HEK293 (cell line): ENCODE data around the gene PEX5L.

Source experiments
- CTCF ChIA-PET: fragments of 350-600 bp; formaldehyde crosslinking; extraction: SDS; loops from one replicate; lab custom pipeline; 2021; ENCODE audit warnings: antibody characterized with exemption; lab: Yijun Ruan, JAX
- POLR2A ChIA-PET: fragments of 300-600 bp; formaldehyde crosslinking; extraction: SDS; loops from one replicate; lab custom pipeline; 2020; ENCODE audit warnings: antibody characterized with exemption, inconsistent platforms; lab: Yijun Ruan, JAX
- H3K27ac ChIP-seq: fragments of 200-500 bp; sonication (Bioruptor generic); 2 replicates; pipeline ENCODE4 v1.5.1; 2014; ENCODE audit warnings: low read depth, low read length, control low read depth, inconsistent platforms; ENCODE audit errors: extremely low read depth
- H3K36me3 ChIP-seq, 2 experiments: fragments of 200-500 bp in 1 of 2; sonication (Bioruptor generic) in 1 of 2; 1 replicate in 1 of 2; 2 replicates in 1 of 2; pipeline ENCODE4 v1.5.1; 2014 to 2017; ENCODE audit warnings: inconsistent platforms in 2 of 2, low read length in 2 of 2; ENCODE audit not compliant: control insufficient read depth in 2 of 2, insufficient read depth in 1 of 2
- H3K4me1 ChIP-seq: fragments of 200-500 bp; sonication (Bioruptor generic); 2 replicates; pipeline ENCODE4 v1.5.1; 2014; ENCODE audit warnings: mild to moderate bottlenecking, low read length, inconsistent platforms; ENCODE audit not compliant: control insufficient read depth, insufficient read depth
- H3K4me3 ChIP-seq: 2 replicates; pipeline ENCODE4 v1.5.1; 2011; ENCODE audit warnings: low read depth, mild to moderate bottlenecking, control low read depth, low read length, moderate library complexity
- H3K9me3 ChIP-seq: fragments of 200-500 bp; sonication (Bioruptor generic); 2 replicates; pipeline ENCODE4 v1.5.1; 2014; ENCODE audit warnings: low read depth, low read length, inconsistent platforms; ENCODE audit not compliant: control insufficient read depth, insufficient read depth
- GLI2 ChIP-seq: fragments of 450-650 bp; formaldehyde crosslinking; IDR thresholded peaks from 2 replicates; pipeline ENCODE4; 2017; ENCODE audit warnings: missing biosample characterization, missing genetic modification characterization, low read depth, borderline replicate concordance
- HOXC10 ChIP-seq: sonication (generic); formaldehyde crosslinking; IDR thresholded peaks from 2 replicates; pipeline ENCODE4 v1.8.1; 2023; ENCODE audit warnings: mild to moderate bottlenecking, missing genetic modification reagents
- KLF16 ChIP-seq: fragments of 450-650 bp; formaldehyde crosslinking; IDR thresholded peaks from 2 replicates; pipeline ENCODE4 v1.5.1; 2017; ENCODE audit warnings: missing biosample characterization, missing genetic modification characterization
- SETDB1 ChIP-seq: IDR thresholded peaks from one replicate; pipeline ENCODE4 v1.6.1; 2017; ENCODE audit warnings: mild to moderate bottlenecking, low read length, moderate library complexity, mixed read lengths; ENCODE audit not compliant: insufficient read length
- TRIM28 ChIP-seq: IDR thresholded peaks from 2 replicates; pipeline ENCODE4 v1.6.1; 2011; ENCODE audit warnings: low read length, control low read depth, borderline replicate concordance
- ZBTB20 ChIP-seq: fragments of 450-650 bp; formaldehyde crosslinking; IDR thresholded peaks from 2 replicates; pipeline ENCODE4 v1.5.1; 2016; ENCODE audit warnings: missing biosample characterization, missing genetic modification characterization
- ZFHX2 ChIP-seq: fragments of 450-650 bp; formaldehyde crosslinking; conservative IDR thresholded peaks from 2 replicates; pipeline ENCODE4 v1.5.1; 2016; ENCODE audit warnings: missing biosample characterization, missing genetic modification characterization
- ZNF138 ChIP-seq: fragments of 450-650 bp; formaldehyde crosslinking; IDR thresholded peaks from 2 replicates; pipeline ENCODE4 v1.5.1; 2016; ENCODE audit warnings: missing biosample characterization, missing genetic modification characterization, borderline replicate concordance
- ZNF18 ChIP-seq: fragments of 450-650 bp; formaldehyde crosslinking; IDR thresholded peaks from 2 replicates; pipeline ENCODE4 v1.5.1; 2016; ENCODE audit warnings: missing biosample characterization, missing genetic modification characterization
- ZNF2 ChIP-seq: fragments of 450-650 bp; formaldehyde crosslinking; IDR thresholded peaks from 2 replicates; pipeline ENCODE4 v1.5.1; 2016; ENCODE audit warnings: missing biosample characterization, missing genetic modification characterization
- ZNF302 ChIP-seq: fragments of 450-650 bp; formaldehyde crosslinking; IDR thresholded peaks from 2 replicates; pipeline ENCODE4 v1.5.1; 2016; ENCODE audit warnings: missing biosample characterization, missing genetic modification characterization, low read depth
- ZNF426 ChIP-seq: fragments of 450-650 bp; formaldehyde crosslinking; IDR thresholded peaks from 2 replicates; pipeline ENCODE4 v1.5.1; 2017; ENCODE audit warnings: missing biosample characterization, missing genetic modification characterization, mild to moderate bottlenecking, inconsistent platforms, moderate library complexity
- ZNF449 ChIP-seq: fragments of 450-650 bp; formaldehyde crosslinking; IDR thresholded peaks from 2 replicates; pipeline ENCODE4 v1.5.1; 2017; ENCODE audit warnings: missing biosample characterization, mild to moderate bottlenecking, missing genetic modification characterization, moderate library complexity
- ZNF530 ChIP-seq: fragments of 450-650 bp; formaldehyde crosslinking; IDR thresholded peaks from 2 replicates; pipeline ENCODE4 v1.5.1; 2016; ENCODE audit warnings: low read depth, missing biosample characterization, missing genetic modification characterization
- ZNF600 ChIP-seq: fragments of 450-650 bp; formaldehyde crosslinking; IDR thresholded peaks from 2 replicates; pipeline ENCODE4 v1.5.1; 2016; ENCODE audit warnings: missing biosample characterization, missing genetic modification characterization
- ZSCAN30 ChIP-seq: fragments of 450-650 bp; IDR thresholded peaks from 2 replicates; pipeline ENCODE4 v1.5.1; 2018; ENCODE audit warnings: missing biosample characterization, mild to moderate bottlenecking, missing genetic modification characterization, moderate library complexity
- TF ChIP-seq, protein P1 (sequence below): fragments of 450-650 bp; formaldehyde crosslinking; IDR thresholded peaks from 2 replicates; pipeline ENCODE4 v1.5.1; 2017; ENCODE audit warnings: missing biosample characterization, missing genetic modification characterization
- TF ChIP-seq, protein P2 (sequence below): fragments of 450-650 bp; formaldehyde crosslinking; IDR thresholded peaks from 2 replicates; pipeline ENCODE4 v1.5.1; 2016; ENCODE audit warnings: missing biosample characterization, missing genetic modification characterization
- TF ChIP-seq, protein P3 (sequence below): fragments of 450-650 bp; formaldehyde crosslinking; IDR thresholded peaks from 2 replicates; pipeline ENCODE4 v1.5.1; 2016; ENCODE audit warnings: missing biosample characterization, missing genetic modification characterization

PEX5L gene

GRCh38 chr3:179819379-179819778 is 217.4 kb downstream of the PEX5L start:
- CTCF ChIA-PET = interaction anchor here (0.7 kb wide), 1 partner anchor 827 kb away, joined by 3 read pairs; no protein-coding TSS in a partner anchor
- POLR2A ChIA-PET = no interaction called here
- Histone ChIP-seq H3K27ac (no peak overlapping the region), H3K4me3 (no peak overlapping the region), H3K36me3 (no peaks in the 10 kb centered on the region), H3K4me1 (no peaks in the 10 kb centered on the region), H3K9me3 (no peaks in the 10 kb centered on the region)
- TF ChIP-seq ZBTB20 (tag by site-specific recombination) (no peak), ZNF2 (tag by site-specific recombination) (no peak), SETDB1 (no peak), GLI2 (tag by site-specific recombination) (no peak), ZFHX2 (no peak), ZNF600 (tag by site-specific recombination) (no peak), TRIM28 (no peak), ZNF138 (tag by site-specific recombination) (no peak), ZNF530 (tag by site-specific recombination) (no peak), ZNF18 (tag by site-specific recombination) (no peak), ZNF302 (tag by site-specific recombination) (no peak), ZSCAN30 (tag by site-specific recombination) (no peak), HOXC10 (CRISPR knock-in tag) (no peak), KLF16 (tag by site-specific recombination) (no peak), ZNF426 (no peak), ZNF449 (tag by site-specific recombination) (no peak)
- TF ChIP-seq, protein P1, sequence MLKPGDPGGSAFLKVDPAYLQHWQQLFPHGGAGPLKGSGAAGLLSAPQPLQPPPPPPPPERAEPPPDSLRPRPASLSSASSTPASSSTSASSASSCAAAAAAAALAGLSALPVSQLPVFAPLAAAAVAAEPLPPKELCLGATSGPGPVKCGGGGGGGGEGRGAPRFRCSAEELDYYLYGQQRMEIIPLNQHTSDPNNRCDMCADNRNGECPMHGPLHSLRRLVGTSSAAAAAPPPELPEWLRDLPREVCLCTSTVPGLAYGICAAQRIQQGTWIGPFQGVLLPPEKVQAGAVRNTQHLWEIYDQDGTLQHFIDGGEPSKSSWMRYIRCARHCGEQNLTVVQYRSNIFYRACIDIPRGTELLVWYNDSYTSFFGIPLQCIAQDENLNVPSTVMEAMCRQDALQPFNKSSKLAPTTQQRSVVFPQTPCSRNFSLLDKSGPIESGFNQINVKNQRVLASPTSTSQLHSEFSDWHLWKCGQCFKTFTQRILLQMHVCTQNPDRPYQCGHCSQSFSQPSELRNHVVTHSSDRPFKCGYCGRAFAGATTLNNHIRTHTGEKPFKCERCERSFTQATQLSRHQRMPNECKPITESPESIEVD (tag by site-specific recombination) = no peak
- TF ChIP-seq, protein P2, sequence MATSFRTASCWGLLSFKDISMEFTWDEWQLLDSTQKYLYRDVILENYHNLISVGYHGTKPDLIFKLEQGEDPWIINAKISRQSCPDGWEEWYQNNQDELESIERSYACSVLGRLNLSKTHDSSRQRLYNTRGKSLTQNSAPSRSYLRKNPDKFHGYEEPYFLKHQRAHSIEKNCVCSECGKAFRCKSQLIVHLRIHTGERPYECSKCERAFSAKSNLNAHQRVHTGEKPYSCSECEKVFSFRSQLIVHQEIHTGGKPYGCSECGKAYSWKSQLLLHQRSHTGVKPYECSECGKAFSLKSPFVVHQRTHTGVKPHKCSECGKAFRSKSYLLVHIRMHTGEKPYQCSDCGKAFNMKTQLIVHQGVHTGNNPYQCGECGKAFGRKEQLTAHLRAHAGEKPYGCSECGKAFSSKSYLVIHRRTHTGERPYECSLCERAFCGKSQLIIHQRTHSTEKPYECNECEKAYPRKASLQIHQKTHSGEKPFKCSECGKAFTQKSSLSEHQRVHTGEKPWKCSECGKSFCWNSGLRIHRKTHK (tag by site-specific recombination) = no peak
- TF ChIP-seq, protein P3, sequence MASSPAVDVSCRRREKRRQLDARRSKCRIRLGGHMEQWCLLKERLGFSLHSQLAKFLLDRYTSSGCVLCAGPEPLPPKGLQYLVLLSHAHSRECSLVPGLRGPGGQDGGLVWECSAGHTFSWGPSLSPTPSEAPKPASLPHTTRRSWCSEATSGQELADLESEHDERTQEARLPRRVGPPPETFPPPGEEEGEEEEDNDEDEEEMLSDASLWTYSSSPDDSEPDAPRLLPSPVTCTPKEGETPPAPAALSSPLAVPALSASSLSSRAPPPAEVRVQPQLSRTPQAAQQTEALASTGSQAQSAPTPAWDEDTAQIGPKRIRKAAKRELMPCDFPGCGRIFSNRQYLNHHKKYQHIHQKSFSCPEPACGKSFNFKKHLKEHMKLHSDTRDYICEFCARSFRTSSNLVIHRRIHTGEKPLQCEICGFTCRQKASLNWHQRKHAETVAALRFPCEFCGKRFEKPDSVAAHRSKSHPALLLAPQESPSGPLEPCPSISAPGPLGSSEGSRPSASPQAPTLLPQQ (tag by site-specific recombination) = no peak
